HTERT RPE-1 (cell line): ENCODE measurements around the gene FOXP4.

Experiments
- in situ Hi-C: fragments of 300-500 bp; cut with MboI; formaldehyde crosslinking; loops from 4 replicates; pipeline ENCODE4 v1.14.3; 2020; ENCODE audit warnings: low sequenced_read_pairs

FOXP4 gene

GRCh38 chr6:41563060-41563776, 17.0 kb downstream of the FOXP4 start:
- in situ Hi-C loops, result no loop called here

DNA sequence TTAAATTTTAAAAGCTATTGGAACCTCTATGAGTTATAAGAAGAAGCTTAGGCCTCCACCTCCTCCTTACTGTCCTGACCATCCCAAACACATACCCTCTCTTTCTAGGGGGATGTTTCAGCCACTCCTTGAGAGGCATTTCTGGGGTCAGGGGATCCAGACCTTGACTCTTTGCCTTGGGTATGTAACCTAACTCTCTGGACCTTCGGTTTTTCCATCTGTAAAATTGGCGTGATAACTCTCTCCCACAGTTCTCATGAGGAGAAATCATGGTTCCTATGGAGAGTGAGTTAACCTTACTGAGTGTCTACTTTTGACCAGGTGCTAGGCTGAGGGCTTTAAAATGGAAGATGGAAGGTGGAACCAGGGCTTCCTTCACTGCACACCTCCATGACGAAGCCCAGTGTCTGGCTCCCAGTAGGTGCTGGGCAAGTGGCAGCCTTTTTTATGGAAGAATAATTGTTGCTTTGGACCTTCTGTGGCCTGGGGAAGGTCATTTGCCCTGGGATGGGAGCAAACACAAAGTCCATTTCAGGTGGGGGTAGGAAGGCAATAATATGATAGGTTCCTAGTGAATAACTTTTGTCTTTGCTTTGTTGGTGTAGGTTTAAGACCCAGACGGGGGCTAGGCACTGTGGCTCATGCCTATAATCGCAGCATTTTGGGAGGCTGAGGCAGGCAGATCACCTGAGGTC, 18.4 kb downstream of the FOXP4 start:
- in situ Hi-C loops, result no loop called here

DNA sequence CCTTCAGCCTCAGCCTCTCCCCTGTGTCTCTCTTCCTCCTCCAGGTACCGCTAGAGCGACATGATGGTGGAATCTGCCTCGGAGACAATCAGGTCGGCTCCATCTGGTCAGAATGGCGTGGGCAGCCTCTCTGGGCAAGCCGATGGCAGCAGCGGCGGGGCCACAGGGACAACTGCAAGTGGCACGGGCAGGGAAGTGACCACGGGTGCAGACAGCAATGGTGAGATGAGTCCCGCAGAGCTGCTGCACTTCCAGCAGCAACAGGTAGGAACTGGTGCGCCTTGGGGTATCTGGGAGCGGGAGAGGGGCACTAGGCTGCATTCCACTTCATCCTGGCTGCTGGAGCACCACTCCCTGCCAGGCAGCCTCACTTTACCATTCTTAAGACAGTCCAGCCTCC, 19.5 kb downstream of the FOXP4 start:
- in situ Hi-C loops, result no loop called here

GRCh38 chr6:41566961-41567360, 20.8 kb downstream of the FOXP4 start:
- in situ Hi-C loops, result no loop called here

GRCh38 chr6:41567684-41568083, 21.5 kb downstream of the FOXP4 start:
- in situ Hi-C loops, result no loop called here

- in situ Hi-C loops, result no loop called here
Observed at GRCh38 chr6:41568202-41568584, 22.0 kb downstream of the FOXP4 start.

DNA sequence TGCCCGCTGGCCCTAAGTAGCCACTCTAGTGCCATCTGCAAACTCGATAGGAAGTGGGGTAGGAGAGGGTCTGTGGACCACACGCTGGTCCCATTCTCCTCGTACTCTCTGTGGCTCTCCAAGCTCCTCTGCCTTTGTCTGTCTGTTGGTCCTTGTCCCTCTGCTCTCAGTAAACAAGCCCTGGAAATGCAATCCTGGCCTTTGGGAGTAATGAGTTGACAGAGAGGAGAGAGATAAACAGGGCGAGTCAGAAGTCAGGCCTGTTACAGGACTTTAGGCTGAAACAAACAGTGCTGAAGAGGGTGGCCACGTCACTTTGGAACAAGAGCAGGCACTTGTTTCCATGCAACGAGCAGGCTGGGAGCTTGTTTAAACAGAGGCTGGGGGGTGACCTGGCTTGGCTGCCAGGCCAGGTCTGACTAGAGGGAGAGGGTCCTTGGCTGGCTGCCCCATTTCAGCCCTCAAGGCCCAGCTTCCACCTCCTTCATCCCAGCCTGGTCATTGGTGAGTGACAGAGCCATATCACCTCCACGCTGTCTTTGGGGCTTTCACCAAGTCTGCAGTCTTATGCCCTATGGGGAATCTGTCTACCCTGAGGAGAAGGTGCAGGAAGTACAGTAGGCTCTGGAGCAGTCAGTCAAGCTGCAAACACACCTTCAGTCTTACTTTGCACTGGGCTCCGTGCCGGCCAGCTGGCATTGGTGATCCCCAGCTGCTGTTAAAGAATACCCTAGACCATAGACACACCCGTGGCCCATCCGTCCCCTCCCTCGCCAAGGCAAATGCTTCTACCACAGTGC, 22.6 kb downstream of the FOXP4 start:
- in situ Hi-C loops, result no loop called here

- in situ Hi-C loops, result no loop called here
Observed at GRCh38 chr6:41570259-41570615, 24.1 kb downstream of the FOXP4 start.

DNA sequence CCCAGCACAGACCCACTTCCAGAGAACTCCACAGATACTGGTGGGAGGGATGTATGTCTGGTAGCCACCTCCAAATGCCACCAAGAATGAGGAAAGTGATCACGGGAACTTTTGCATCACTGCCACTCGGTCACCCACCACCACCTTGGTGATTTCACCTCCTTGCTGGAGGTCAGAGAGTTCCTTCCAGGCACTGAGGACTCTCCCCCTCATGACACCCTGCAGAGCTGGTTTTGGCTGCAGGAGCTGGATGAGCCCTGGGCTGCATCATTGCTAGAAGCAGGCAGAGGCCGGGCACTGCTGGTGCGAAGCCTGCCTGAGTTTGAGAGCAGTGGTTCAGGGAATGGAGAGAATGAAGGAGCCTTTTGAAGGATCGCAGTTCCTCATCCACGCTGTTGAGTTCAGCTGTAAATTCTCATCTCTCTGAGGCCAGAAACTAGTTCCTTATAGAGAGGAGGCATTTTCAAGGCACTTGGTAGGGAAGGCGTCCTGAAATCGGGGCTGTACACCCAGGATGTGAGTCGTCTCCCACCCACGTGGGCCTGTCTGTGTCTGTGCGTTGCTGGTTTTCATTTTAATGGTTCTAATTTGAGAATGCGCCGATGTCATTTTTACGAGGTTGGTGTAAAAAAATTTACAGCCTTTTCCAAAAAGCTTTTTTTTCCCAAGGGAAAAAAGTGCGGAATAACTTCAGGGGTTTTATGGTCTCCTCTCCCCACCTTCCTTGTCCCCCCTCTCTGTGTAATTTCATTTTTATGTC, 25.0 kb downstream of the FOXP4 start:
- in situ Hi-C loops, result no loop called here

GRCh38 chr6:41572613-41573012, 26.4 kb downstream of the FOXP4 start:
- in situ Hi-C loops, result no loop called here

DNA sequence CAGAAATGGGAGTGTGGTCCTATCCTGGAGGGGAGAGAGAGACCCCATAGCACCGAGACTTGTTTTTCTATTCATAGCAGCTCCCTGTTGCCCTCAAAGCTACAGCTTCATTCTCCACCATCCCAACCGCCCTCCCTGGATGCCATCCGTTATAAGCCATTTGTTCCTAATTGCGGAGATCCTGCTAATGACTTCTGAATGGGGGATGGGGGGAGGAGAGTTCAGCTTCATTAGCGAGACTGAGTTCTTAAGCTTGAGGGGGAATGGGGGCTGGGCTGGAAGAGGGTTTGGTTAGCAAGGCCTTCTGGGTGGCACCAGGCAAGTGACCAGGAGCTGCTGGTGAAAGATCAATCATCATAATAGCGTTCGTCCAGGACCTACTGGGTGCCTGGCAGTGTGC, 27.1 kb downstream of the FOXP4 start:
- in situ Hi-C loops, result no loop called here

- in situ Hi-C loops, result no loop called here
Observed at GRCh38 chr6:41573985-41574384, 27.8 kb downstream of the FOXP4 start.

GRCh38 chr6:41575598-41575997, 29.4 kb downstream of the FOXP4 start:
- in situ Hi-C loops, result no loop called here

DNA sequence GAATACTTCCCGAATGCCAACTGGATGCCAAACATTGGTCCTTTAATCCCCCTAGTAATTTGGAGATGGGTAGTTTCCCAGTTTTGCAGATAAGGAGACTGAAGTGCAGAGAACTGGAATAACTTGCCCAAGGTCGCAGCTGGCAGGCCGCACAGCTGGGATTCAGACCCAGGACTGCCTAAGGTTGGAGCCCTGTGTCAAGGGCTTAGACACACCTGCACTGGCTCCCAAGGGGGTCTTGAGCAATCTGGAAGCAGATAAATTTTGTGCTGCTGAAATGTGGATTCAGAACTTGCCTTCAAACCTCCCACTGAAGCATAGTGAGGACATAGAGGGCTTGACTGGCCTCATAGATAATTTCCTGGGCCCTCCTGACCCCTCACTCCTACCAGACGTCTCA, 30.5 kb downstream of the FOXP4 start:
- in situ Hi-C loops, result no loop called here

GRCh38 chr6:41577356-41578216, 31.4 kb downstream of the FOXP4 start:
- in situ Hi-C loops, result no loop called here

- in situ Hi-C loops, result no loop called here
Observed at GRCh38 chr6:41578217-41579087, 32.3 kb downstream of the FOXP4 start.

GRCh38 chr6:41579088-41579610, 33.0 kb downstream of the FOXP4 start:
- in situ Hi-C loops, result no loop called here

GRCh38 chr6:41580690-41581089, 34.5 kb downstream of the FOXP4 start:
- in situ Hi-C loops, result no loop called here

- in situ Hi-C loops, result no loop called here
Observed at GRCh38 chr6:41581381-41581991, 35.3 kb downstream of the FOXP4 start.
